Ascending aorta (tissue), 2 donors: Measurements from ENCODE around the gene LRRC25. TPM values are rescaled to one million over a fixed set of nuclear protein-coding genes. Genes with fewer than 3 reads are reported as not detected.
"Not testable (repeated sequence)": the region's sequence is repeated elsewhere in the genome, so short reads cannot be mapped to it uniquely, and the experiment has no call there.

Source experiments
- DNase-seq, 2 donors: peaks; one replicate each; pipeline ENCODE4 v3.0.0-alpha.2; 2019; ENCODE audit warnings: low spot score in 2 of 2
- H3K27ac ChIP-seq, 2 donors: fragments of 200-600 bp; sonication (generic); one replicate each; pipeline ENCODE4 v1.5.1; 2016 to 2017; ENCODE audit warnings: mild to moderate bottlenecking in 1 of 2
- H3K27me3 ChIP-seq: fragments of 200-600 bp; sonication (generic); one replicate; pipeline ENCODE4 v1.5.1; 2017
- H3K36me3 ChIP-seq, 2 donors: fragments of 200-600 bp; sonication (generic); one replicate each; pipeline ENCODE4 v1.5.1; 2016
- H3K4me1 ChIP-seq, 2 donors: fragments of 200-600 bp; sonication (generic); one replicate each; pipeline ENCODE4 v1.5.1; 2016 to 2017; ENCODE audit warnings: mild to moderate bottlenecking in 1 of 2
- H3K4me3 ChIP-seq, 2 donors: fragments of 200-600 bp; sonication (generic); one replicate each; pipeline ENCODE4 v1.5.1; 2016 to 2017; ENCODE audit warnings: mild to moderate bottlenecking in 1 of 2
- H3K9me3 ChIP-seq, 2 donors: fragments of 200-600 bp; sonication (generic); one replicate each; pipeline ENCODE4 v1.5.1; 2016
- CTCF ChIP-seq, 3 experiments: fragments of 200-600 bp in 2 of 3; fragments of 450-650 bp in 1 of 3; sonication (generic) in 2 of 3; IDR thresholded peaks; one replicate each; pipeline ENCODE4 v1.5.1; 2016 to 2019; ENCODE audit warnings: antibody characterized with exemption in 3 of 3, mild to moderate bottlenecking in 1 of 3, moderate library complexity in 1 of 3
- intact Hi-C: fragments of 100-400 bp; cut with DNase I; formaldehyde crosslinking; loops from one replicate; pipeline ENCODE4 v1.15.1; 2023
- total RNA-seq: library from RNA; depleted of rRNA; stranded (reverse); fragments of >200 nt; gene quantifications from one replicate; pipeline ENCODE4 v1.1.0, GENCODE V29; 2016

The LRRC25 gene
- total RNA-seq, 1 donor from 2014 or later: 6.9 TPM

GRCh38 chr19:18368504-18369222 lies 28.8 kb downstream of the LRRC25 start:
- Histone ChIP-seq H3K4me1 (peaks cover 5 to 16% of the 10 kb centered on the region in 2 donors), H3K9me3 (no peaks in the 10 kb centered on the region), H3K36me3 (peaks cover 0 to 2% of the 10 kb centered on the region in 2 donors), H3K4me3 (no peak overlapping the region), H3K27me3 (no peaks in the 10 kb centered on the region), H3K27ac (no peak overlapping the region)
- TF ChIP-seq CTCF (IDR thresholded peaks at IDR 0.05): no peak
- intact Hi-C loops: no loop called here
- DNase-seq: no peak

- peak overlapping the region; percentile 81 to 85 for H3K27ac ChIP-seq
Observed at GRCh38 chr19:18366021-18366435, 31.4 kb downstream of the LRRC25 start.

GRCh38 chr19:18364826-18365528 lies 32.4 kb downstream of the LRRC25 start:
- Histone ChIP-seq H3K27me3 (no peaks in the 10 kb centered on the region), H3K27ac (peak overlapping the region; percentile 81 to 85), H3K36me3 (peaks cover 2 to 21% of the 10 kb centered on the region in 2 donors), H3K9me3 (no peaks in the 10 kb centered on the region), H3K4me1 (peaks cover 5 to 16% of the 10 kb centered on the region in 2 donors), H3K4me3 (peak overlapping the region in 1 of 2 donors; percentile 2)
- intact Hi-C loops: loop anchor here (2.0 kb wide), 1 partner anchor 24 kb away; no protein-coding TSS in a partner anchor
- peak in 1 of 2 donors; percentile 90 for DNase-seq
- TF ChIP-seq CTCF (IDR thresholded peaks at IDR 0.05): no peak

More at GRCh38 chr19:18366021-18366435, 31.4 kb downstream of the LRRC25 start:
- no peak for TF ChIP-seq CTCF (IDR thresholded peaks at IDR 0.05)
- no peak overlapping the region for H3K4me3 ChIP-seq
- peaks cover 2 to 14% of the 10 kb centered on the region in 2 donors for H3K36me3 ChIP-seq
- intact Hi-C loops: no loop called here
- no peaks in the 10 kb centered on the region for H3K27me3 ChIP-seq
- DNase-seq: no peak
- peaks cover 5 to 16% of the 10 kb centered on the region in 2 donors for H3K4me1 ChIP-seq
- H3K9me3 ChIP-seq: no peaks in the 10 kb centered on the region

- Histone ChIP-seq H3K4me1 (peaks cover 5 to 16% of the 10 kb centered on the region in 2 donors), H3K27ac (peak overlapping the region; percentile 81 to 85), H3K36me3 (peaks cover 7 to 25% of the 10 kb centered on the region in 2 donors), H3K4me3 (peak overlapping the region in 1 of 2 donors; percentile 2)
- H3K9me3 ChIP-seq, H3K27me3 ChIP-seq, DNase-seq: not testable (repeated sequence)
- intact Hi-C loops: loop anchor here (2.0 kb wide), 1 partner anchor 24 kb away; no protein-coding TSS in a partner anchor
Observed at GRCh38 chr19:18364277-18364825, 33.1 kb downstream of the LRRC25 start.

GRCh38 chr19:18363787-18364186 lies 33.6 kb downstream of the LRRC25 start:
- no peak for DNase-seq
- intact Hi-C loops: loop anchor here (2.0 kb wide), 1 partner anchor 25 kb away; no protein-coding TSS in a partner anchor
- peak overlapping the region; percentile 81 to 85 for H3K27ac ChIP-seq
- TF ChIP-seq CTCF (IDR thresholded peaks at IDR 0.05): no peak
- H3K9me3 ChIP-seq: no peaks in the 10 kb centered on the region
- peaks cover 13 to 26% of the 10 kb centered on the region in 2 donors for H3K36me3 ChIP-seq
- no peak overlapping the region for H3K4me3 ChIP-seq
- peaks cover 5 to 16% of the 10 kb centered on the region in 2 donors for H3K4me1 ChIP-seq
- no peaks in the 10 kb centered on the region for H3K27me3 ChIP-seq
